Epidermal melanocyte (primary cell): ENCODE data around the gene TMEM129.

Experiments
- DNase-seq: peaks from one replicate; pipeline ENCODE4 v3.0.0; 2011; ENCODE audit warnings: low spot score; ENCODE audit not compliant: insufficient read length

Gene TMEM129

GRCh38 chr4:1745165-1745564, 24.0 kb upstream of the TMEM129 start:
- no peak for DNase-seq

- no peak for DNase-seq
Observed at GRCh38 chr4:1744552-1744951, 23.4 kb upstream of the TMEM129 start.

GRCh38 chr4:1743975-1744374, 22.9 kb upstream of the TMEM129 start:
- no peak for DNase-seq

- DNase-seq: no peak
Observed at GRCh38 chr4:1743551-1743950, 22.4 kb upstream of the TMEM129 start.

GRCh38 chr4:1741208-1741607, 20.1 kb upstream of the TMEM129 start:
- DNase-seq: no peak

- DNase-seq: no peak
Observed at GRCh38 chr4:1740021-1740545, 19.0 kb upstream of the TMEM129 start.

GRCh38 chr4:1739358-1739757, 18.2 kb upstream of the TMEM129 start:
- no peak for DNase-seq

GRCh38 chr4:1738410-1738809, 17.3 kb upstream of the TMEM129 start:
- no peak for DNase-seq

GRCh38 chr4:1737666-1738065, 16.5 kb upstream of the TMEM129 start:
- no peak for DNase-seq

GRCh38 chr4:1736812-1737211, 15.7 kb upstream of the TMEM129 start:
- DNase-seq: no peak

- no peak for DNase-seq
Observed at GRCh38 chr4:1735215-1735614, 14.1 kb upstream of the TMEM129 start.

GRCh38 chr4:1732911-1733310, 11.8 kb upstream of the TMEM129 start:
- no peak for DNase-seq

GRCh38 chr4:1731180-1731579, 10.1 kb upstream of the TMEM129 start:
- DNase-seq: no peak

- no peak for DNase-seq
Observed at GRCh38 chr4:1730532-1731135, 9.5 kb upstream of the TMEM129 start.

GRCh38 chr4:1728061-1728980, 7.2 kb upstream of the TMEM129 start:
- no peak for DNase-seq

GRCh38 chr4:1727117-1728031, 6.3 kb upstream of the TMEM129 start:
- DNase-seq: no peak

GRCh38 chr4:1726146-1726934, 5.2 kb upstream of the TMEM129 start:
- peak; percentile 87 for DNase-seq

- DNase-seq: no peak
Observed at GRCh38 chr4:1725521-1725920, 4.4 kb upstream of the TMEM129 start.

- DNase-seq: no peak
Observed at GRCh38 chr4:1723131-1723801, 2.1 kb upstream of the TMEM129 start.

GRCh38 chr4:1722551-1723118, 1.5 kb upstream of the TMEM129 start:
- DNase-seq: no peak
